ENCODE measurements around the gene MRPS33. TPM values are rescaled to one million over a fixed set of nuclear protein-coding genes. Genes with fewer than 3 reads are reported as not detected.
"Not testable (repeated sequence)": the region's sequence is repeated elsewhere in the genome, so short reads cannot be mapped to it uniquely, and the experiment has no call there.

Gene MRPS33
- total and polyA plus RNA-seq, 2 experiments from 2014 or later: 23.1 to 140 TPM

DNA sequence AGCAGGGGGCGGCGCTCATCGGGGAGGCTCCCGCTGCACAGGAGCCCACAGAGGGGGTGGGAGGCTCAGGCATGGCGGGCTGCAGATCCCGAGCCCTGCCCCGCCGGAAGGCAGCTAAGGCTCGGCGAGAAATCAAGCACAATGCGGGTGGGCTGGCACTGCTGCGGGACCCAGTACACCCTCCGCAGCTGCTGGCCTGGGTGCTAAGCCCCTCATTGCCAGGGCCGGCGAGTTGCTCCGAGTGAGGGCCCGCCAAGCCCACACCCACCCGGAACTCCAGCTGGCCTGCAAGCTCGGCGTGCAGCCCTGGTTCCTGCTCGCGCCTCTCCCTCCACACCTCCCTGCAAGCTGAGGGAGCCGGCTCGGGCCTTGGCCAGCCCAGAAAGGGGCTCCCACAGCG, 57.8 kb downstream of the MRPS33 start:
- not testable (repeated sequence) for H3K27ac Mint-ChIP-seq; H3K79me2 ChIP-seq (replicated peaks; ENCODE audit: insufficient read depth)

More for the DNA sequence above, 57.8 kb downstream of the MRPS33 start:
- not testable (repeated sequence) for H3K4me3 Mint-ChIP-seq; H3K4me1 Mint-ChIP-seq; H2AFZ ChIP-seq; H3K27ac ChIP-seq (ENCODE audit: low read depth); H4K20me1 ChIP-seq (replicated peaks; ENCODE audit: insufficient read depth); H3F3A ChIP-seq (replicated peaks; ENCODE audit: low read depth); H3K4me3 ChIP-seq; H3K9me2 ChIP-seq (ENCODE audit: insufficient read depth); ATAC-seq; H3K36me3 ChIP-seq (ENCODE audit: insufficient read depth); H3K27me3 Mint-ChIP-seq (ENCODE audit: insufficient read depth, low read depth, poor library complexity); DNase-seq (ENCODE audit: low spot score); H3K36me3 Mint-ChIP-seq (ENCODE audit: low read depth); H3K27me3 ChIP-seq (ENCODE audit: insufficient read depth); H3K4me2 ChIP-seq; H3K4me1 ChIP-seq (ENCODE audit: insufficient read depth); H3K9me3 Mint-ChIP-seq

Small RNAs within 50 kb of the gene (small RNA-seq; reads per million reads assigned to genes)
- not detected for gene RNU4-74P (ENCODE audit: low replicate concordance)

Other genes with a start within 250 kb of the MRPS33 start
- gene BRAF, start 90.0 kb downstream of the MRPS33 start, total RNA-seq (2014; rRNA removed; shearing (Covaris generic)): 36.8 and 47.0 TPM in 2 replicates
- gene BRAF, start 90.0 kb downstream of the MRPS33 start, polyA plus RNA-seq (2016; fragmentation: Nextera tagmentation; extraction: Ambion mirVana): 12.3 and 14.6 TPM in 2 replicates
- gene TMEM178B, start 59.1 kb upstream of the MRPS33 start, total RNA-seq (2014; rRNA removed; shearing (Covaris generic)): 9.4 and 15.6 TPM in 2 replicates
- gene TMEM178B, start 59.1 kb upstream of the MRPS33 start, polyA plus RNA-seq (2016; fragmentation: Nextera tagmentation; extraction: Ambion mirVana): 2.9 and 4.9 TPM in 2 replicates

All from GM23338 (cell line).